Activated T-cell treated with anti-CD3 and anti-CD28 coated beads for 24 hours (primary cell): ENCODE measurements around the gene RNASE13.
"Not testable (repeated sequence)": the region's sequence is repeated elsewhere in the genome, so short reads cannot be mapped to it uniquely, and the experiment has no call there.

Source experiments
- DNase-seq: peaks from one replicate; pipeline ENCODE4 v3.0.0-alpha.2; 2020; ENCODE audit warnings: low read depth

RNASE13 gene

GRCh38 chr14:20988717-20989470, 45.7 kb downstream of the RNASE13 start:
- no peak for DNase-seq

GRCh38 chr14:20986811-20987210, 47.8 kb downstream of the RNASE13 start:
- no peak for DNase-seq

- DNase-seq: not testable (repeated sequence)
Measured at GRCh38 chr14:20985650-20986049, 49.0 kb downstream of the RNASE13 start.
